ENCODE results near the gene TCEAL3.

Gene TCEAL3

DNA sequence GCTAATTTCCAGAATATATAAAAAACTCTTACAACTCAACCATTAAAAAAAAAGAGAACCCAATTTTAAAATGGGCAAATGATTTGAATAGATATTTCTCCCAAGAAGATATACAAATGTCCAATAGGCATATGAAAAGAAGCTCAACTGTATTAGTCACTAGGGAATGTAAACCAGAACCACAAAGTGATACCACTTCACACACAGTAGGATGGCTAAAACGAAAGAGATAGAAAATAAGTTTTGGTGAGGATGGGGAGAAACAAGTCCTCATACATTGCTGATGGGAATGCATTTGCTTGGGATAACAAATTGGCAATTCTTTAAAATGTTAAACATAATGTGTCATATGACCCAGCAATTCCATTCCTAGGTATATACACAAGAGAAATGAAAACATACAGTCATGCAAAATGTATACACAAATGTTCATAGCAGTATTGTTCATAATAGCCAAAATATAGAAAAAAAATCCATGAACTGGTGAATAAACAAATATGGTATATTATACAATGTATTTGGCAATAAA is 5.7 kb downstream of the TCEAL3 start:
- Histone ChIP-seq H3K4me1 (ENCODE audit: control insufficient read depth in 1 of 2, insufficient read depth in 1 of 2, low read depth in 1 of 2, low read length in 1 of 2) (peaks cover 0 to 3% of the 10 kb centered on the region in 2 experiments), H3K9me3 (no peaks in the 10 kb centered on the region), H3K4me3 (ENCODE audit: low read depth in 1 of 2, low read length in 1 of 2) (no peak overlapping the region), H3K27ac (no peak overlapping the region), H3K27me3 (no peaks in the 10 kb centered on the region), H3K36me3 (no peaks in the 10 kb centered on the region)
- TF ChIP-seq, protein P1, sequence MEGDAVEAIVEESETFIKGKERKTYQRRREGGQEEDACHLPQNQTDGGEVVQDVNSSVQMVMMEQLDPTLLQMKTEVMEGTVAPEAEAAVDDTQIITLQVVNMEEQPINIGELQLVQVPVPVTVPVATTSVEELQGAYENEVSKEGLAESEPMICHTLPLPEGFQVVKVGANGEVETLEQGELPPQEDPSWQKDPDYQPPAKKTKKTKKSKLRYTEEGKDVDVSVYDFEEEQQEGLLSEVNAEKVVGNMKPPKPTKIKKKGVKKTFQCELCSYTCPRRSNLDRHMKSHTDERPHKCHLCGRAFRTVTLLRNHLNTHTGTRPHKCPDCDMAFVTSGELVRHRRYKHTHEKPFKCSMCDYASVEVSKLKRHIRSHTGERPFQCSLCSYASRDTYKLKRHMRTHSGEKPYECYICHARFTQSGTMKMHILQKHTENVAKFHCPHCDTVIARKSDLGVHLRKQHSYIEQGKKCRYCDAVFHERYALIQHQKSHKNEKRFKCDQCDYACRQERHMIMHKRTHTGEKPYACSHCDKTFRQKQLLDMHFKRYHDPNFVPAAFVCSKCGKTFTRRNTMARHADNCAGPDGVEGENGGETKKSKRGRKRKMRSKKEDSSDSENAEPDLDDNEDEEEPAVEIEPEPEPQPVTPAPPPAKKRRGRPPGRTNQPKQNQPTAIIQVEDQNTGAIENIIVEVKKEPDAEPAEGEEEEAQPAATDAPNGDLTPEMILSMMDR (IDR thresholded peaks at IDR 0.05): no peak

DNA sequence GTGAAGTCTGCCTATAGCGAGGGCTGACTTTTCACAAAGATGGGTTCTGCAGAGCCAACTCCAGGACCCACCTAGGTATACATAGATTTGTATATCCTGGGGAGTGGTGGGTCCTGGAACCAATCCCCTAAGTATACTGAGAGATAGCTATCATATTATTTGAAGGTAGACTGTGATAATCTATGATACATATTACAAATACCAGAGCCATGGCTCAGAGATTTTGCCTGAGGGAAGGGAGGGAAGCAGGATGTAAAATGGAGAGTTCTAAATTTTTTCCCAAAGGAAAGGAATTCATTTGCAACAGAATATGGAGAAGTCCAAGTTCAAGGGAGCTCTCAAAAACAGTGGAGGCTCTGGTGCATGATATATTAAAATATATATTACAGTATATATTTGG is 7.2 kb downstream of the TCEAL3 start:
- Histone ChIP-seq H3K4me1 (ENCODE audit: control insufficient read depth in 1 of 2, insufficient read depth in 1 of 2, low read depth in 1 of 2, low read length in 1 of 2) (no peaks in the 10 kb centered on the region), H3K36me3 (no peaks in the 10 kb centered on the region), H3K4me3 (ENCODE audit: low read depth in 1 of 2, low read length in 1 of 2) (no peak overlapping the region), H3K9me3 (no peaks in the 10 kb centered on the region), H3K27ac (no peak overlapping the region), H3K27me3 (no peaks in the 10 kb centered on the region)
- TF ChIP-seq, protein P1 (IDR thresholded peaks at IDR 0.05): no peak

DNA sequence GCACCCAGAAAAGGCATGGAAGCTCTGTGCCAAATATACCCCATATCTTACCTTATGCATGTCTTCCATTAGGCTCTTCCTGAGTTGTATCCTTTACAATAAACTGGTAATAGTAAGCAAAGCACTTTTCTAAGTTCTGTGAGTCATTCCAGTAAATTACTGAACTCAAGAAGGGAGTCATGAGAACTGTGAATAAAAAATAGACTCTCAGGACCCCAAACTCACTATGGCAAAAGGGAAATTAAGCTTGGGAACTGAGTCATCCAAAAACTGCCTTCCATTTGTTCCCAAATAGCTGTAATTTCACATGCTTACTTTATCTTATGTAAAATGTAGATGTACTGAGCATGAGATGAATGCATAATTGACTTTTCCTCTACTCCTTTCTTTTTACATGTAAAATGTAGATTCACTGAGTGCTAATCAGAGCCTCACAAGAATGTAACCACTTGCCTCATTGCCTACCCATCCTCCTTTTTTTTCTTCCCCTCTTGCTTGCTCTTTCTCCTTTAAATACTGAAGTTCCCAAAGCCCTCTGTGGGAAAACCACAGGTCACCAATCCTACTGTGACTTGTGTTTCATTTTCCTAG is 8.1 kb downstream of the TCEAL3 start:
- TF ChIP-seq, protein P1 (IDR thresholded peaks at IDR 0.05): no peak
- Histone ChIP-seq H3K27ac (no peak overlapping the region), H3K27me3 (no peaks in the 10 kb centered on the region), H3K36me3 (no peaks in the 10 kb centered on the region), H3K4me1 (ENCODE audit: control insufficient read depth in 1 of 2, insufficient read depth in 1 of 2, low read depth in 1 of 2, low read length in 1 of 2) (no peaks in the 10 kb centered on the region), H3K9me3 (no peaks in the 10 kb centered on the region), H3K4me3 (ENCODE audit: low read depth in 1 of 2, low read length in 1 of 2) (no peak overlapping the region)

DNA sequence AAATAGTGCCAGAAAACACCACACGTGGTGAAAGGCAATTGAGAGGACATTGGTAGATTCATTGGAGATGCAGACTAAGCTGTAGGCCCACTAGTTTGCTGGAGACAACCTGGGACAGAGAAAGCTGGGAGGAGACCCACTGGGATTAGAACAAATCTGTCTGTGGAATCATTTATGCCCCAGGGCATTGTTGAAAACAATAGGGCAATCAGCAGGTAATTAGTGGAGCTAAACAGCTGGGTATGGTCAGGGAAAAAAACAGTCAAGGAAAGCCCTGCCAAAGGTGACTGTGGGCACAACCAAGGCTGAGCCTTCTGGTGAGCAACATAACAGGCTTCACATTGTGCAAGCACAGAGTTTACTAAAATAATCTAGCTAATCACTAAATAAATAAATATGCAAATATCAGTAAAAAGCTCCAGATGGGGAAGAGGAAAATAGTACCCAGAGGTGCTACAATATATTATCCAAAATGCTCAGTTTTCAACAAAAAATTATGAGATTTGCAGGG is 9.0 kb downstream of the TCEAL3 start:
- H3K4me1 ChIP-seq (ENCODE audit: control insufficient read depth in 1 of 2, insufficient read depth in 1 of 2, low read depth in 1 of 2, low read length in 1 of 2): no peaks in the 10 kb centered on the region
- H3K36me3 ChIP-seq: no peaks in the 10 kb centered on the region
- no peaks in the 10 kb centered on the region for H3K9me3 ChIP-seq
- TF ChIP-seq, protein P1 (IDR thresholded peaks at IDR 0.05): no peak
- H3K27ac ChIP-seq: no peak overlapping the region
- H3K27me3 ChIP-seq: no peaks in the 10 kb centered on the region
- no peak overlapping the region for H3K4me3 ChIP-seq (ENCODE audit: low read depth in 1 of 2, low read length in 1 of 2)

DNA sequence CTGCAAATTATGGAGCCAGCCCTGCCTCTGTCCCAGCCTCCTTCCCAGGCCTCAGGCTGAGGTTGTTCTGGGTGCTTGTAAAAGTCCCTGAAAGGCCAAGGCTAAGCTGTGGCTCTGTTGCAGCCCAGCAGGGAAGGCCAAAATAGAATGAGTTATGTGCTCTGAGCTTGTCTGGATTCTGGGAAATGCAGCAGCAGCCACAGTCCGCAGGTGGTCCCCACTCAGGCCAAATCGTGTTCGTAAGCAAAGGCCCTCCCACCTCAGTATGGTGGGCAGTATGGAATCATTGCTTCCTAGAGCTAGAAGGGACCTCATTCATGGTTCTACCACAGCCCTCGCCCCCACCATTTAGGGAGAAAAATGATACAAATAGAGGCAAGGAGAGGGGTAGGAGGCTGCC is 16.3 kb downstream of the TCEAL3 start:
- Histone ChIP-seq H3K27me3 (no peaks in the 10 kb centered on the region), H3K36me3 (no peaks in the 10 kb centered on the region), H3K4me3 (ENCODE audit: low read depth in 1 of 2, low read length in 1 of 2) (no peak overlapping the region), H3K27ac (no peak overlapping the region), H3K4me1 (ENCODE audit: control insufficient read depth in 1 of 2, insufficient read depth in 1 of 2, low read depth in 1 of 2, low read length in 1 of 2) (no peaks in the 10 kb centered on the region), H3K9me3 (no peaks in the 10 kb centered on the region)
- TF ChIP-seq, protein P1 (IDR thresholded peaks at IDR 0.05): no peak

Measured in neutrophil (primary cell).